A673 (cell line): ENCODE data around the gene UBE3A. TPM values are rescaled to one million over a fixed set of nuclear protein-coding genes. Genes with fewer than 3 reads are reported as not detected.

Experiments
- BruUV-seq: library from RNA; stranded (reverse); fragments of 400-500 nt; replicated peaks from 2 replicates; lab custom pipeline; 2021; lab: Mats Ljungman, UMichigan
- CTCF ChIA-PET: fragments of 300-600 bp; sonication (Branson Sonifier 250); formaldehyde crosslinking; loops from one replicate; lab custom pipeline; 2022; ENCODE audit warnings: antibody characterized with exemption; lab: Charles Lee
- POLR2A ChIA-PET: fragments of 300-600 bp; sonication (Branson Sonifier 250); formaldehyde crosslinking; loops from one replicate; lab custom pipeline; 2022; ENCODE audit warnings: antibody characterized with exemption; ENCODE audit not compliant: low non-redundant PET; lab: Charles Lee
- DNase-seq: peaks from one replicate; pipeline ENCODE4 v3.0.0-alpha.2; 2015; ENCODE audit warnings: low spot score
- H3K27ac ChIP-seq: fragments of 200-600 bp; sonication (generic); 2 replicates; pipeline ENCODE4 v1.5.1; 2016; ENCODE audit warnings: mixed run types, low read depth, mild to moderate bottlenecking, mixed read lengths, antibody characterized with exemption, low read length; ENCODE audit not compliant: poor library complexity, severe bottlenecking
- H3K27me3 ChIP-seq: fragments of 200-600 bp; sonication (generic); replicated peaks from 2 replicates; pipeline ENCODE4 v1.6.1; 2017; ENCODE audit warnings: mixed run types, low read depth, mild to moderate bottlenecking, mixed read lengths, antibody characterized with exemption, low read length; ENCODE audit not compliant: insufficient read depth, poor library complexity
- H3K36me3 ChIP-seq: fragments of 200-600 bp; sonication (generic); 2 replicates; pipeline ENCODE4 v1.6.1; 2016; ENCODE audit warnings: mixed run types, mild to moderate bottlenecking, mixed read lengths, antibody characterized with exemption, low read length; ENCODE audit not compliant: insufficient read depth, poor library complexity, severe bottlenecking
- H3K4me1 ChIP-seq: fragments of 200-600 bp; sonication (generic); 2 replicates; pipeline ENCODE4 v1.6.1; 2017; ENCODE audit warnings: mixed run types, mild to moderate bottlenecking, mixed read lengths, antibody characterized with exemption, low read length; ENCODE audit not compliant: insufficient read depth, poor library complexity, severe bottlenecking
- H3K4me3 ChIP-seq: fragments of 200-600 bp; sonication (generic); 2 replicates; pipeline ENCODE4 v1.5.1; 2016; ENCODE audit warnings: low read depth, mixed run types, mild to moderate bottlenecking, mixed read lengths, low read length; ENCODE audit not compliant: poor library complexity, severe bottlenecking
- H3K9me3 ChIP-seq: fragments of 200-600 bp; sonication (generic); 2 replicates; pipeline ENCODE4 v1.6.1; 2016; ENCODE audit warnings: mixed run types, low read depth, mild to moderate bottlenecking, mixed read lengths, antibody characterized with exemption, low read length; ENCODE audit not compliant: poor library complexity, severe bottlenecking
- EZH2 ChIP-seq: fragments of 200-600 bp; sonication (generic); IDR thresholded peaks from 2 replicates; pipeline ENCODE4 v1.6.1; 2017; ENCODE audit warnings: borderline replicate concordance, low read depth, mild to moderate bottlenecking, mixed read lengths, antibody characterized with exemption, low read length; ENCODE audit not compliant: poor library complexity, severe bottlenecking
- intact Hi-C: fragments of 100-400 bp; cut with micrococcal nuclease; formaldehyde crosslinking; loops from one replicate; pipeline ENCODE4 v1.10.0; 2022; ENCODE audit not compliant: unreplicated experiment
- total RNA-seq: library from RNA; stranded (reverse); gene quantifications from 2 replicates; pipeline ENCODE4 v1.2.3, GENCODE V29; 2021
- TF ChIP-seq, protein P1 (sequence below): fragments of 300-800, 200-600 bp; sonication (generic); conservative IDR thresholded peaks from 2 replicates; pipeline ENCODE4 v1.5.1; 2017; ENCODE audit warnings: low read depth, mild to moderate bottlenecking, antibody characterized with exemption, low read length, moderate library complexity, mixed read lengths

UBE3A gene
- total RNA-seq, 1 experiment from 2014 or later, result 104 TPM

DNA sequence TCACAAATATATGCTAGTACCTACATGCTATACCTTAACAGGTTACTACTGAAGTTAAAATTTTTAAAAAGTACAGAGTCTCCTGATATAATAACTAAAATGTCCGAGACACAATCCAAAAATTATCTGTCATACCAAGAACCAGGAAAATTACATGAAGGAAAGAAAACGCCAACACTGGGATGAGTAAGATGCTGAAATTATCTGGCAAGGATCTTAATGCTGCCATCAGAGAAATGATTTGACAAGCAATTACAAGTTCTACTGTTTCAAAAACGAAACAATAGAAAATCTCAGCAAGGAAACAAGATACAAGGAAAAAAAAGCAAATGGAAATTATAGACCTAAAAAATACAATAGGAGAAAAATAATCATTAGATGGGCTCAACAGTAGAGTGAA is 92.5 kb downstream of the UBE3A start:
- no TSS peak for BruUV-seq
- no peak for DNase-seq
- Histone ChIP-seq H3K4me1 (no peaks in the 10 kb centered on the region), H3K36me3 (peaks cover 11% of the 10 kb centered on the region), H3K27ac (no peak overlapping the region), H3K9me3 (peaks cover 10% of the 10 kb centered on the region), H3K27me3 (no peaks in the 10 kb centered on the region), H3K4me3 (no peak overlapping the region)
- CTCF ChIA-PET, result no interaction called here
- no peak for TF ChIP-seq EZH2
- TF ChIP-seq, protein P1, sequence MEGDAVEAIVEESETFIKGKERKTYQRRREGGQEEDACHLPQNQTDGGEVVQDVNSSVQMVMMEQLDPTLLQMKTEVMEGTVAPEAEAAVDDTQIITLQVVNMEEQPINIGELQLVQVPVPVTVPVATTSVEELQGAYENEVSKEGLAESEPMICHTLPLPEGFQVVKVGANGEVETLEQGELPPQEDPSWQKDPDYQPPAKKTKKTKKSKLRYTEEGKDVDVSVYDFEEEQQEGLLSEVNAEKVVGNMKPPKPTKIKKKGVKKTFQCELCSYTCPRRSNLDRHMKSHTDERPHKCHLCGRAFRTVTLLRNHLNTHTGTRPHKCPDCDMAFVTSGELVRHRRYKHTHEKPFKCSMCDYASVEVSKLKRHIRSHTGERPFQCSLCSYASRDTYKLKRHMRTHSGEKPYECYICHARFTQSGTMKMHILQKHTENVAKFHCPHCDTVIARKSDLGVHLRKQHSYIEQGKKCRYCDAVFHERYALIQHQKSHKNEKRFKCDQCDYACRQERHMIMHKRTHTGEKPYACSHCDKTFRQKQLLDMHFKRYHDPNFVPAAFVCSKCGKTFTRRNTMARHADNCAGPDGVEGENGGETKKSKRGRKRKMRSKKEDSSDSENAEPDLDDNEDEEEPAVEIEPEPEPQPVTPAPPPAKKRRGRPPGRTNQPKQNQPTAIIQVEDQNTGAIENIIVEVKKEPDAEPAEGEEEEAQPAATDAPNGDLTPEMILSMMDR, result no peak
- intact Hi-C loops, result no loop called here
- POLR2A ChIA-PET, result no interaction called here

DNA sequence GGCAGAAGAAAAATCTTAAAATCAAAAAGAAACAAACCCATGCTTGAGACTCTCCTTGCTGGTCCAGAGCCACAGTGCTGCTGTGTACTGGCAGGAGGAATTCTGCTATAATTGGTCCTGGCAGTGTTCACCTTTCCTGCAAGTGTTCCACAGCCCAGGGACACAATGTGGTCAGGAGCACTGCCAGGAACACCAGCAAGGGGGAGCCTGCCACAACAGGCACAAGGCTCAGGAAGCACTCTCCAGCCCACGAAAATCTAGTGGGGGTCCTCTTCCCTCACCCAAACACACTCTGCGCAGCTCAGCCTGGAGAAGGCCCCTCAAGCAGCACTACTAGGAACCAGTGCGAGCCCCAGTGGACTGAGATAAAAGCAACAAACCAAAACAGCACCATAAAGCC is 92.9 kb downstream of the UBE3A start:
- H3K36me3 ChIP-seq, result peaks cover 11% of the 10 kb centered on the region
- intact Hi-C loops, result no loop called here
- H3K27ac ChIP-seq, result no peak overlapping the region
- ChIA-PET POLR2A (interaction anchor here (0.6 kb wide), 1 partner anchor 12 kb away, joined by 4 read pairs; no protein-coding TSS in a partner anchor), CTCF (no interaction called here)
- peaks cover 10% of the 10 kb centered on the region for H3K9me3 ChIP-seq
- no peak for DNase-seq
- no peaks in the 10 kb centered on the region for H3K27me3 ChIP-seq
- no TSS peak for BruUV-seq
- H3K4me1 ChIP-seq, result no peaks in the 10 kb centered on the region
- TF ChIP-seq, protein P1, result peak; percentile 27; the same call in 1 of the 2 replicates
- TF ChIP-seq EZH2, result no peak
- no peak overlapping the region for H3K4me3 ChIP-seq

DNA sequence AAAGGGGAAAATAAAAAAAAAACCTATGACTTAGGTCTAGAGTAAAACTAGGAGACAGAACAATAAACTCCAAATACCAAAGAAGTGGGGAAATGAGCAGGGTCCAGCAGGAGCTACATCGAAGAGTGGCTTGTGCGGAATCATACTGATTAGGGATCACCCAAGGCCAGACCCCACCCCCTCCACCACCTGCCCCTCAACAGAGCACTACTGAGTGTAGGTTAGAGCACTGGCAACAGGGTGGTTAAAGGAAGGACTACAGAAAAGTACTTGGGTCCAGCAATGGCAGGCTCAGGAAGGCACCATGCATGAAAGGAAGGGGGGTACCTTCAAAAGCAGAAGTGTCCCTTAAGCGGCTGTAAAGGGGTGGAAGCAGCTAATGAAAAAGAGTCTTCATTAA is 96.2 kb downstream of the UBE3A start:
- TF ChIP-seq, protein P1, result no peak
- no peak for TF ChIP-seq EZH2
- Histone ChIP-seq H3K9me3 (peaks cover 2% of the 10 kb centered on the region), H3K27ac (no peak overlapping the region), H3K27me3 (no peaks in the 10 kb centered on the region), H3K36me3 (peaks cover 20% of the 10 kb centered on the region), H3K4me1 (no peaks in the 10 kb centered on the region), H3K4me3 (no peak overlapping the region)
- CTCF ChIA-PET, result no interaction called here
- no TSS peak for BruUV-seq
- DNase-seq, result no peak
- POLR2A ChIA-PET, result no interaction called here
- intact Hi-C loops, result no loop called here
